GM19463 (cell line): Measurements from ENCODE around the gene BSND.

Experiments used
- ATAC-seq: cut with Tn5 transposase; IDR thresholded peaks from one replicate; pipeline ENCODE4 v1.9.1; 2021; ENCODE audit warnings: mild to moderate bottlenecking, moderate library complexity; ENCODE audit not compliant: unreplicated experiment

Gene BSND

GRCh38 chr1:54990916-54991315, 7.8 kb upstream of the BSND start:
- ATAC-seq: no peak

GRCh38 chr1:54991939-54992338, 6.8 kb upstream of the BSND start:
- no peak for ATAC-seq

- no peak for ATAC-seq
Observed at GRCh38 chr1:54993140-54993539, 5.6 kb upstream of the BSND start.

- ATAC-seq: no peak
Observed at GRCh38 chr1:54994355-54994990, 4.3 kb upstream of the BSND start.

- no peak for ATAC-seq
Observed at GRCh38 chr1:54995013-54995760, 3.5 kb upstream of the BSND start.

GRCh38 chr1:54995835-54996234, 2.9 kb upstream of the BSND start:
- no peak for ATAC-seq

- peak; percentile 80 for ATAC-seq
Observed at GRCh38 chr1:54996359-54996868, 2.3 kb upstream of the BSND start.

- ATAC-seq: no peak
Observed at GRCh38 chr1:54996869-54997710, 1.6 kb upstream of the BSND start.

GRCh38 chr1:54997711-54997986, 1.1 kb upstream of the BSND start:
- no peak for ATAC-seq

- no peak for ATAC-seq
Observed at GRCh38 chr1:54998100-54998499, 633 bp upstream of the BSND start.

GRCh38 chr1:55000110-55001085, 1.7 kb downstream of the BSND start:
- no peak for ATAC-seq

- no peak for ATAC-seq
Observed at GRCh38 chr1:55001311-55001710, 2.6 kb downstream of the BSND start.

- no peak for ATAC-seq
Observed at GRCh38 chr1:55002686-55003085, 4.0 kb downstream of the BSND start.

- ATAC-seq: no peak
Observed at GRCh38 chr1:55005351-55006140, 6.8 kb downstream of the BSND start.

GRCh38 chr1:55006931-55007330, 8.2 kb downstream of the BSND start:
- no peak for ATAC-seq

GRCh38 chr1:55007625-55008024, 8.9 kb downstream of the BSND start:
- ATAC-seq: no peak

GRCh38 chr1:55010194-55010886, 11.6 kb downstream of the BSND start:
- ATAC-seq: no peak

- ATAC-seq: no peak
Observed at GRCh38 chr1:55010887-55011217, 12.1 kb downstream of the BSND start.

- no peak for ATAC-seq
Observed at GRCh38 chr1:55012661-55013060, 13.9 kb downstream of the BSND start.
